Loucy (cell line): ENCODE data around the gene GFPT2.

ENCODE experiments used
- EZH2phosphoT487 ChIP-seq: fragments of 200-600 bp; IDR thresholded peaks from 2 replicates; pipeline ENCODE4 v1.6.1; 2018; ENCODE audit warnings: antibody characterized with exemption, mild to moderate bottlenecking, moderate library complexity, borderline replicate concordance
- TF ChIP-seq, protein P1 (sequence below): fragments of 200-600 bp; sonication (generic); conservative IDR thresholded peaks from 2 replicates; pipeline ENCODE4 v1.5.1; 2014; ENCODE audit warnings: mild to moderate bottlenecking, antibody characterized with exemption, low read length

DNA sequence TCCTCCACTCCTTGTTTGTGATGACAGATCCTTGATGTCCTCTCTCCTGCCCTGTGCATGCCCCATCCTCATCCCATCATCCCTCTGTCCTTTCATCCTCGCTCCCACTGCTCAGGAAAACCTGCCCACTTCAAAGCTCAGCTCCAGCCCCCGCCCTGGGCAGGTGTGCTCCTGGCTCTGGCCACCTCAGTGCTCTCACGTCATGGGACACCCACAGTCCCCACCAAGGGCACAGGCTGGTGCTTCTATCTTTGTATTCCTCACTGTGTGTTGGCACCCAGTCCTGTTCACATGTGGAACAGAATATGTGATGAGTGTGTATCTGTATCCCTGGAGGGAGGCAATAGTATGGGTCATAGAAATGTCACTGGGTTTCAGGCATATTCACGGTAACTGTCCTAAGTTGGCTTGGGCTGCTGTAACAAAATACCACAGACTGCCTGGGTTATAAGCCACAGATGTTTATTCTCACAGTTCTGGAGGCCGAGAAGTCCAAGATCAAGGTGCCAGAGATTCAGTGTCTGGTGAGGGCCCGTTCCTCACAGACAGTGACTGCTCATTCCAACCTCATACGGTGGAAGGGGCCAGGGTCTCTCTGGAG is 13.5 kb downstream of the GFPT2 start:
- TF ChIP-seq, protein P1, sequence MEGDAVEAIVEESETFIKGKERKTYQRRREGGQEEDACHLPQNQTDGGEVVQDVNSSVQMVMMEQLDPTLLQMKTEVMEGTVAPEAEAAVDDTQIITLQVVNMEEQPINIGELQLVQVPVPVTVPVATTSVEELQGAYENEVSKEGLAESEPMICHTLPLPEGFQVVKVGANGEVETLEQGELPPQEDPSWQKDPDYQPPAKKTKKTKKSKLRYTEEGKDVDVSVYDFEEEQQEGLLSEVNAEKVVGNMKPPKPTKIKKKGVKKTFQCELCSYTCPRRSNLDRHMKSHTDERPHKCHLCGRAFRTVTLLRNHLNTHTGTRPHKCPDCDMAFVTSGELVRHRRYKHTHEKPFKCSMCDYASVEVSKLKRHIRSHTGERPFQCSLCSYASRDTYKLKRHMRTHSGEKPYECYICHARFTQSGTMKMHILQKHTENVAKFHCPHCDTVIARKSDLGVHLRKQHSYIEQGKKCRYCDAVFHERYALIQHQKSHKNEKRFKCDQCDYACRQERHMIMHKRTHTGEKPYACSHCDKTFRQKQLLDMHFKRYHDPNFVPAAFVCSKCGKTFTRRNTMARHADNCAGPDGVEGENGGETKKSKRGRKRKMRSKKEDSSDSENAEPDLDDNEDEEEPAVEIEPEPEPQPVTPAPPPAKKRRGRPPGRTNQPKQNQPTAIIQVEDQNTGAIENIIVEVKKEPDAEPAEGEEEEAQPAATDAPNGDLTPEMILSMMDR, result no peak
- TF ChIP-seq EZH2phosphoT487, result no peak
